HG03460 (cell line): Measurements from ENCODE around the gene FAM133A.

Experiments
- ATAC-seq: cut with Tn5 transposase; IDR thresholded peaks from one replicate; pipeline ENCODE4 v1.9.1; 2021; ENCODE audit not compliant: unreplicated experiment

FAM133A gene

DNA sequence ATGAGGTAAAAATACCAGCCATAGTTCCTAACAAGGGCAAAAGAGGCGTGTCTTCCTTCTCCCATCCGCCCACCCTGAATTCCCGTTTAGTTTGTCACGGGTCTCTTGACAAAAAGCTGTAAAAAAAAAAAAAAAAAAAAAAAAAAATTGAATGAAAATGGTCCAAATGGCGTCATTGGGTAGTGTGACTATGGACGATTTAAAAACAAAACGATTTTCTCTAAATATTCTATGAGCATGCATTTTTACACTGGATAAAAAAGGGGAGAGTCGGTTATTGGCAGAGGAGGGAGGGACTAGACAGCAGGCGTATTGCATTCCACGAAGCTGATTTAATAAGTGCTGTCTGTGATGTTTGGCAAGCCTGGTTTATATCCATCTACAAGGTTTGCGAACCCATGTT is at the start of gene FAM133A:
Gene FAM133A (plus strand): TSS at position 338 of the 403 bp plus-strand sequence. CDS start 35,214 bp downstream, outside the sequence.
- no peak for ATAC-seq

DNA sequence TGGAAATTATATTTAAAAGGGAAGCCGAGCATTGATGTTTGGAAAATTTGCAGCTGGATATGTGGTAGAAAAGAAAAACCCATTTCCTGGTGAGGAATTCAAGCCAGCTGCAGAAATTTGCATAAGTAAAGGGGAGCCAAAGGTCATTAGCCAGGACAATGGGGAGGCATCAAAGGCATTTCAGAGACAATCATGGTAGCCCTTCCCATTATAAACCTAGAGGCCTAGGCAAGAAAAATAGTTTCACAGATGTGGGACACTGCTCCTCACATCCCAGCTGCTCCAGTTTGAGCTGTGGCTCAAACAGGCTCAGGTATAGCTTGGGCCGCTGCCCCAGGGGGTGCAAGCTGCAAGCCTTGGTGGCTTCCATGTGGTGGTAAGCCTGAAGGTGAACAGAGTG is 36.4 kb upstream of the FAM133A start:
- ATAC-seq: no peak

DNA sequence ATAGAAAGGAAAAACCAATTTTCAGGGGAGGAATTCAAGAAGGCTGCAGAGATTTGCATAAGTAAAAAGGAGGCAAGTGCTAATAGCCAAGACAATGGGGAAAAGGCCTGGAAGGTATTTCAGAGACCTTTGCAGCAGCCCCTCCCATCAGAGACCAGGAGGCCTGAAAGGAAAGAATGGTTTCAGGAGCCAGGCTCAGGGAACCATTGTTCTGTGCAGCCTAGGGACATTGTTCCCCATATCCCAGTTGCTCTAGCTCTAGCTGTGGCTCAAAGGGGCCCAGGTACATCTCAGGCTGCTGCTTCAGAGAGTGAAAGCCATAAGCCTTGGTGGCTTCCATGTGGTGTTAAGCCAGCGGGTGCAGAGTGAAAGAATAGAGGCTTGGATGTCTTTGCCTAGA is 24.6 kb upstream of the FAM133A start:
- no peak for ATAC-seq

DNA sequence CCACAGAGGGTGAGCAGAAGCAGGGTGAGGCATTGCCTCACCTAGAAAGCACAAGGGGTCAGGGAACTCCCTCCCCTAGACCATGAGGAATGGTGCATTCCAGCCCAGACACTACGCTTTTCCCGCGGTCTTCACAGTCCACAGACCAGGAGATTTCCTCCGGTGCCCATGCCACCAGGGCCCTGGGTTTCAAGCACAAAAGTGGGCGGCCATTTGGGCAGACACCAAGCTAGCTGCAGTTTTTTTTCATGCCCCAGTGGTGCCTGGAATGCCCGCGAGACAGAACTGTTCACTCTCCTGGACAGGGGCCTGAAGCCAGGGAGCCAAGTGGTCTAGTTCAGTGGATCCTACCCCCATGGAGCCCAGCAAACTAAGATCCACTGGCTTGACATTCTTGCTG is 13.4 kb upstream of the FAM133A start:
- ATAC-seq: no peak

DNA sequence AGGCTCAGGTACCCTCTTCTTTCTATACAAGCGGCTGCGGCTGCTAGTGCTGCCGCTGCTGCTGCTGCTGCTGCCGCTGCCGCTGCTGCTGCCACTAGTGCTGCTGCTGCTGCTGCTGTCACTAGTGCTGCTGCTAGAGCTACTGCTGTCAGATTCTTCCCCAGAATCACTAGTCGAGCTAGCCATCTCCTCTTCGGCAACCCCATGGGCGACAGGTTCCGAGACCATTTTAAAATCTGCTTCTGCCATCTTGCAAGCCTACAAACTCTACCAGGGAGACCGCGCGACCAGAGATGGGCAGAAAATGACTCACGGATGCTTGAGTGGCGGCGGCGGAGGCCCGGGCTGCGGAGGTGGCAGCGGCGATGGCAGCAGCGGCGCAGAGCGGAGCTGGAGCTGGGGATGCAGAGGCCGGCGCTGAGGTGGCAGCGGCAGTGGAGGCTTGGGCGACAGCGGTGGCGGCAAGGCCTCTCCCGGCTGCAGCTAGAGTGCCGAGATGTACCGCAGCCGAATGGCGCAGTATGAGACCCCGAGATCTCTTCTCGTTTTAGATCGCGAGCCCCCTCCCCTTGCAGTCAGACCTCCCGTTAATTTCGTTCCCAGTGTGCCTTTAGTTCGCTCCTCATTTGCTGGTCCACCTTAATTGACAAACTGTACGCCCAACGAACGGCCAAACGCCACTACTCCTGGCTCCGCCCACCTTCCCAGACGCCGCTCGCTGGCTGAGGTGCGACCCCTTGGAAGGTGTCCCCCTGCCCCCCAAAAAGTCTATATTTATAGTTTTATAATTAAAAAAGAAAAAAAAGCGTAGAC is 744 bp upstream of the FAM133A start, which contains the start of gene NAP1L3:
Gene NAP1L3 (minus strand): TSS at position 523 of the 813 bp plus-strand sequence. CDS start 274 bp downstream, at position 249.
- no peak for ATAC-seq

DNA sequence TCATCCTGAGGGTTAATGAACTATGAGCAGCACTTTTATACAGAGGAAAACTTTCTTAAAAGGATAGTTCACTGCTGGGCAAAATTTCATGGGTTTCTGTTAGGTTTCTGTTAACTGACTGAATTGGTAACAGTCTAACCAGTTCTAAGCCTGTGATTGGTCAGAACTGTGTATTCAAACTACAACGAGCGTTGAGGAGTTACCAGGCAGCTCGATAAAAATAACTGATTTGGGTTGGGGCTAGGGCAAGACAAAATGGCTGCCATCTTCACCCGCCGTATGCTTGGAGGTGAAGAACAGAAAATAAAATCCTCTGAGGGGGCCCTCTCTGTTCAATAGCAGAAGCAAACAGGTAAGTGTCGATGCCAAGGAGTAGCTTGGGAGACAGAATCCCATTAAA is 22.0 kb downstream of the FAM133A start:
- no peak for ATAC-seq

DNA sequence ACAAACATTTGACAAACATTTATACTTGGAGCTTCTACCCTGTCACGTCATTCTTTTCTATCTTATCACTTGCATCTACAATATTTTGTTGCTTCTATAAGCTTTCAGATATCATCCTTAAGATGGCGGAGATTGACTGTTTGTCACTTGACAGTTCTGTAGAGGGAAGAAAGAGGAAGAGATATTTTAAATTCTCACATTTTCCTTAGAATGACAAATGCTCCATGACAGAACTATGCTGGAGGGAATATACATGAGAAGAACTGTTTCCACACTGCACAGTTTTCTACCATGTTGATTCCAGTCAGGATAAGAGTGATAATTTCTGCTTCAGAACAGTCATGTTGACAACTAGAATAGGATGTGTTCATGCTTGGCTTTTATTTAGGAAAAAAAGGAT is 29.7 kb downstream of the FAM133A start:
- ATAC-seq: no peak

DNA sequence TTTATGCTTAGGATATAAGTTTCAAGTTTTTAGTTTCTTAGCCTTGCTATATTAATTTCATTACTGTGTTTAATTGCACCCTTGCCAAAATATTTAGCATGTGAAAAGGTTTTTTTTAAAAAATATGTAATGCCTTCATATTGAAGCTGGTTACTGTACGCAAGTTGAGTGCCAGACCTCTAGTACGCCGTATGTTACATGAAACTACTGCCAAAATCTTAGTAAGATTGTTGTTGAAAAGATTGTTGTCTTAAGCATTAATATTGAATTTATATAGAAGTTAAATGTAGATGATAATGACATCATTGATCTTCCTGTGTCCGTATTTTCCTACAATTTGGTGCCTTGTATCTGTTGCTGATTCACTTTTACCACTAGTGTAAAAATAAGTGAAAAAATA is 37.1 kb downstream of the FAM133A start:
- no peak for ATAC-seq

DNA sequence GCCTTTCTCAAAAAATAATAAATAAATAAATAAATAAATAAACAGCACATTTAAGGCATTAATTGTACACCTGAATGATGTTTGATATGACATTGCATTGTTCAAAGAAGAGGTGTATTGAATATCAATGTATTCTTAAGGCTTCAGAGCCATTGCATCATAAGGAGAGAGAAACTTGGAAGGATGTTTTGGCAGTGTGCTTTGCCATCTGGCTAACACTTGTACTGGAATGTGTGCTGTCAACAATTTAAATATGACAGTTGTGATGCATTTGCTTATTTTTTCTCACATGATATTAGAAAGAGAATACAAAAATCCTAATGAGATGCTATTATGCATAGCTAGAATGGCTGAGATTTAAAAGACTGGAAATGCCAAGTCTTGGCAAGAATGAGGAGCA is 67.8 kb downstream of the FAM133A start:
- ATAC-seq: no peak

DNA sequence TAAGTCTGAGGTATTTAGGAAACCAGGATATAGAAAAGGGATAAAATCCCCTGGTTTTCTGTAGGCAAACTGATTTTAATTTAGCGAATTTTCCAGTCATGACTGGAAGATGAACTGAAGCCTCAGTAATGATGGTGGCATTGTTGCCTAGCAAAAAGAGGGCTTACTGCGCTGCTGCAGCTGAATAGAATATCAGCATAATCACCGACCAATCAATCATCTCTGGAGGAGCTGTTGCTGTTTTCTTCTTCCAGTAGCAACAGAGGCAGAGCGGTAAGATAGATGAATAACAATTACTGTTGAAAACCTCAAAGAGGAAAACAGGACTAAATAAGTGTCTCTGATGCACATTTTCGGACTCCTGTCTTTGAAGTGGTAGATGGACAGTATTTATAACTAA is 86.2 kb downstream of the FAM133A start:
- no peak for ATAC-seq
